Fibroblast of gingiva (primary cell): ENCODE measurements around the gene ARHGAP22.

Experiments
- DNase-seq: peaks from one replicate; pipeline ENCODE4 v3.0.0-alpha.2; 2011; ENCODE audit warnings: low read depth

Gene ARHGAP22

GRCh38 chr10:48418189-48418788, 186.6 kb downstream of the ARHGAP22 start:
- DNase-seq: no peak

GRCh38 chr10:48417374-48417773, 187.5 kb downstream of the ARHGAP22 start:
- no peak for DNase-seq

- DNase-seq: no peak
These were observed 188.2 kb downstream of the ARHGAP22 start for GRCh38 chr10:48416584-48417232.

- DNase-seq: peak; percentile 25
These were observed 190.1 kb downstream of the ARHGAP22 start for GRCh38 chr10:48414778-48415177.

- DNase-seq: no peak
These were observed 190.7 kb downstream of the ARHGAP22 start for GRCh38 chr10:48414160-48414559.

- DNase-seq: no peak
These were observed 191.9 kb downstream of the ARHGAP22 start for GRCh38 chr10:48412933-48413332.

GRCh38 chr10:48412081-48412480, 192.8 kb downstream of the ARHGAP22 start:
- no peak for DNase-seq

- DNase-seq: no peak
These were observed 193.4 kb downstream of the ARHGAP22 start for GRCh38 chr10:48411510-48411909.

GRCh38 chr10:48410503-48410902, 194.4 kb downstream of the ARHGAP22 start:
- DNase-seq: no peak

- no peak for DNase-seq
These were observed 198.2 kb downstream of the ARHGAP22 start for GRCh38 chr10:48406658-48407057.

GRCh38 chr10:48406204-48406603, 198.7 kb downstream of the ARHGAP22 start:
- no peak for DNase-seq

GRCh38 chr10:48404646-48405045, 200.2 kb downstream of the ARHGAP22 start:
- peak; percentile 93 for DNase-seq

GRCh38 chr10:48400850-48401220, 204.0 kb downstream of the ARHGAP22 start:
- no peak for DNase-seq

GRCh38 chr10:48400129-48400849, 204.6 kb downstream of the ARHGAP22 start:
- DNase-seq: peak; percentile 29

GRCh38 chr10:48399551-48399950, 205.3 kb downstream of the ARHGAP22 start:
- no peak for DNase-seq

- DNase-seq: no peak
These were observed 205.8 kb downstream of the ARHGAP22 start for GRCh38 chr10:48399056-48399541.

- no peak for DNase-seq
These were observed 206.6 kb downstream of the ARHGAP22 start for GRCh38 chr10:48398261-48398660.
